Nephron progenitor cell (in vitro differentiated cells): ENCODE measurements around the gene AIM2.
"Not testable (repeated sequence)": the region's sequence is repeated elsewhere in the genome, so short reads cannot be mapped to it uniquely, and the experiment has no call there.

ENCODE experiments used
- DNase-seq: peaks from one replicate; pipeline ENCODE4 v3.0.0; 2021
- H3K27ac Mint-ChIP-seq: 2 replicates; pipeline ENCODE4 v1.8.0; 2021; ENCODE audit warnings: mild to moderate bottlenecking, moderate library complexity, mixed read lengths
- H3K27me3 Mint-ChIP-seq: 2 replicates; pipeline ENCODE4 v1.8.0; 2021; ENCODE audit warnings: mild to moderate bottlenecking, low read depth, mixed read lengths; ENCODE audit not compliant: poor library complexity
- H3K36me3 Mint-ChIP-seq: 2 replicates; pipeline ENCODE4 v1.8.0; 2021; ENCODE audit warnings: low read depth, mixed read lengths
- H3K4me1 Mint-ChIP-seq: 2 replicates; pipeline ENCODE4 v1.8.0; 2021; ENCODE audit warnings: mixed read lengths
- H3K4me3 Mint-ChIP-seq: 2 replicates; pipeline ENCODE4 v1.8.0; 2021; ENCODE audit warnings: mild to moderate bottlenecking, moderate library complexity, mixed read lengths
- H3K9me3 Mint-ChIP-seq: 2 replicates; pipeline ENCODE4 v1.8.0; 2021; ENCODE audit warnings: mild to moderate bottlenecking, moderate library complexity, mixed read lengths
- TF ChIP-seq, protein P1 (sequence below): fragments of 200-600 bp; sonication (generic); IDR thresholded peaks from 2 replicates; pipeline ENCODE4 v1.5.0; 2021; ENCODE audit warnings: antibody characterized with exemption

The AIM2 gene

DNA sequence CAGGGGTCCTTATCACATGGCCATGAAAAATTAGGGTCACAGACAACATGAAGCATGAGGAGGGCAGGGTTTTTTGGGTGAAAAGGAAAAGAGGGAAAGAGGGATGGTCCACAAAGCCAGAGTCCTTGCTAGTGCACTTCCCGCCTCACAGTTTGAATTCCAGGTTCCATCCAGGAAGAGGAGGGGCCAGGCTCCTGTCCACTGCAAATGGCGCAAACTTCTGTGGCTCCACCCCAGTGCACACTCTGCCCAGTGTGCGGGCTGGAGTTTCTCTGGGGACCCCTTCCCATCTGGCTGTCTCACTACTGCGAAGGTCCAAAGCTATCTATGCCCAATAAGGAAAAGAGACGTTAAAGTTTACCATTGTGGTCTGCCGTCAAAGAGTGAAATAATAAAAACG is 17.8 kb downstream of the AIM2 start:
- TF ChIP-seq, protein P1, sequence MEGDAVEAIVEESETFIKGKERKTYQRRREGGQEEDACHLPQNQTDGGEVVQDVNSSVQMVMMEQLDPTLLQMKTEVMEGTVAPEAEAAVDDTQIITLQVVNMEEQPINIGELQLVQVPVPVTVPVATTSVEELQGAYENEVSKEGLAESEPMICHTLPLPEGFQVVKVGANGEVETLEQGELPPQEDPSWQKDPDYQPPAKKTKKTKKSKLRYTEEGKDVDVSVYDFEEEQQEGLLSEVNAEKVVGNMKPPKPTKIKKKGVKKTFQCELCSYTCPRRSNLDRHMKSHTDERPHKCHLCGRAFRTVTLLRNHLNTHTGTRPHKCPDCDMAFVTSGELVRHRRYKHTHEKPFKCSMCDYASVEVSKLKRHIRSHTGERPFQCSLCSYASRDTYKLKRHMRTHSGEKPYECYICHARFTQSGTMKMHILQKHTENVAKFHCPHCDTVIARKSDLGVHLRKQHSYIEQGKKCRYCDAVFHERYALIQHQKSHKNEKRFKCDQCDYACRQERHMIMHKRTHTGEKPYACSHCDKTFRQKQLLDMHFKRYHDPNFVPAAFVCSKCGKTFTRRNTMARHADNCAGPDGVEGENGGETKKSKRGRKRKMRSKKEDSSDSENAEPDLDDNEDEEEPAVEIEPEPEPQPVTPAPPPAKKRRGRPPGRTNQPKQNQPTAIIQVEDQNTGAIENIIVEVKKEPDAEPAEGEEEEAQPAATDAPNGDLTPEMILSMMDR: no peak
- H3K9me3 Mint-ChIP-seq: peaks cover 6% of the 10 kb centered on the region
- H3K4me3 Mint-ChIP-seq: no peak overlapping the region
- H3K4me1 Mint-ChIP-seq: peaks cover 15% of the 10 kb centered on the region
- no peak overlapping the region for H3K27ac Mint-ChIP-seq
- H3K27me3 Mint-ChIP-seq: no peaks in the 10 kb centered on the region
- peaks cover 56% of the 10 kb centered on the region for H3K36me3 Mint-ChIP-seq
- no peak for DNase-seq

DNA sequence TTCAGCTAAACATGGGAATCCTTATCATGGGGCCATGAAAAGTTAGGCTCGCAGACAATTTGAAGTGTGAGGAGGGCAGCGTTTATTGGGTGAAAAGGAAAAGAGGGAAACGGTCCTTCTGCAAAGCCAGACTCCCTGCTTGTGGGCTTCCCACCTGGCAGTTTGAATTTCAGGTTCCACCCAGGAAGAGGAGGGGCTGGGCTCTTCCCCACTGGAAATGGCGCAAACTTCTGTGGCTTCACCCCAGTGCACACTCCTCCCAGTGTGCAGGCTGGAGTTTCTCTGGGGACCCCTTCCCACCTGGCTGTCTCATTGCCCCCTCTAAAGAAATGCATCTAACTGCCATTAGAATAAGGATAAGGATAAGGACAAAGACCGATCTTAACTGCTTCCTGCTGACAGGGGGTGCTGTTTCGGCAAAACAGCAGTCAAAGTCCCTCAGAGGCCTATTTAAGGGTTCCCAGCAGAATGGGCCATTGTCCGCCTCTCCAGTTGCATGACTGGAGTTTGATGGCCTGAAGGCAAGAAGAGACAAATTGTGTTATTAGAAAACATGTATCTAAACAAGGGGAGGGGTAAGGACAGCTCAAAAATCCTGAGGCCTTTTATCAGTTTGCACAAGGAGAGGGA is 20.4 kb downstream of the AIM2 start:
- DNase-seq: no peak
- Mint-ChIP-seq H3K4me3 (no peak overlapping the region), H3K4me1 (peaks cover 15% of the 10 kb centered on the region), H3K36me3 (peaks cover 69% of the 10 kb centered on the region), H3K27ac (no peak overlapping the region), H3K27me3 (no peaks in the 10 kb centered on the region), H3K9me3 (no peaks in the 10 kb centered on the region)
- TF ChIP-seq, protein P1: no peak

DNA sequence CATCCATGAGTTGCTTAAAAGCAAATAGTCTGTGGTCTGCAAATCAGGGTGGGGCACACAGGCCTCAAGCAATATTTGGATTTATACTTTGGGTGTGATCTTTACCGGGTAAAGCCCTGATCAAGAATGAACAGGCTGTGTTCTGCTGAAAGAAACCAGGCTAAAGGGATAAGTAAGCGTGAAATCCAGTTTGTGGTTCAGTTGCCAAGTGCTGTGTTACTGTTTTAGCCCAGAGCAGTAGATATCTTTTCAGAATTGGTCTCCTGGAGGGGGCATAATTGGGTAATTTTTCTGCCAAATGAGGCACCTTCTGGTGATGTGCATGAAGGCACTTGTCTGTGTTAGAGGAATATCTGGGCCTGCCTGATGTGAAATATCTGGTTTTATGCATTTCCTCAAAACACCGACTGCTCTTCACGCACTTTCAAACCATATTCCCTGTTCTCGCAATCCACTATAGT is 21.4 kb downstream of the AIM2 start:
- Mint-ChIP-seq H3K4me1 (peaks cover 15% of the 10 kb centered on the region), H3K9me3 (peaks cover 4% of the 10 kb centered on the region), H3K27me3 (no peaks in the 10 kb centered on the region), H3K36me3 (peaks cover 75% of the 10 kb centered on the region), H3K4me3 (no peak overlapping the region), H3K27ac (peak overlapping the region; percentile 66)
- no peak for DNase-seq
- TF ChIP-seq, protein P1: no peak

DNA sequence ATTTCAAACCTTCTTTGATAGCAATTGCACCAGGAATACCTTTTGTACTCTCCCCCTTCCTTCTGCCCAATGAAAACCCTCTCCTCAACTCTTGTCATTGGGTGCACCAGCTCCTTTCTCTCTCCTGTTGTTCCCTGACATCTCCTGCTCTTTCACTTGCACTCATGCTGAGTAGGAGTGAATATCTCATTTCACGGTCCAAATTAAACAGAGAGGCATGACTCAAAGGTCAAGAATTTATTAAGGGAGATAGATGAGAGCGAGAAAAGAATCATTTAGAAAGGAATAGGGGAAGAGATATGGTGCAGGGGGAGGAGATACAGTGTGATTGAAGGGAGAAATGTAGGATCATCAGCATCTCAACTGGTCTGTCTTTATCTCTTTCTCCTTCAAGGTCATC is 22.1 kb downstream of the AIM2 start:
- H3K9me3 Mint-ChIP-seq: peaks cover 4% of the 10 kb centered on the region
- H3K27ac Mint-ChIP-seq: no peak overlapping the region
- TF ChIP-seq, protein P1: no peak
- H3K4me3 Mint-ChIP-seq: no peak overlapping the region
- H3K4me1 Mint-ChIP-seq: peaks cover 15% of the 10 kb centered on the region
- no peaks in the 10 kb centered on the region for H3K27me3 Mint-ChIP-seq
- DNase-seq: no peak
- H3K36me3 Mint-ChIP-seq: peaks cover 83% of the 10 kb centered on the region

DNA sequence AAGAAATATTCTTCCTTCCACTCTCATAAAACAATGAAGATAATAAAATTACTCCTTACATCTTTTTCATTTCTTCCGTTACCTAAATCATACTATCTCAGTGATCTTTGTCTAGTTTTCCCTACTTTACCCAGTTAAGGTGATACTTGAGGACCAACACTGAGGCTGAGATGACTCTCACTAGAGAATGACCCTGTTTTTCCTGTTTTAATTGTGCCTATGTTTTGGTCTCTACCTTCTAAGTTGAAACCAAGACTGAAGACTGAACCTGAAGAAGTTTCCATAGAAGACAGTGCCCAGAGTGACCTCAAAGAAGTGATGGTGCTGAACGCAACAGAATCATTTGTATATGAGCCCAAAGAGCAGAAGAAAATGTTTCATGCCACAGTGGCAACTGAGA is 25.1 kb downstream of the AIM2 start:
- DNase-seq: no peak
- H3K27me3 Mint-ChIP-seq: no peaks in the 10 kb centered on the region
- H3K9me3 Mint-ChIP-seq: peaks cover 4% of the 10 kb centered on the region
- no peak overlapping the region for H3K4me3 Mint-ChIP-seq
- H3K27ac Mint-ChIP-seq: no peak overlapping the region
- TF ChIP-seq, protein P1: no peak
- H3K4me1 Mint-ChIP-seq: peaks cover 15% of the 10 kb centered on the region
- peaks cover 93% of the 10 kb centered on the region for H3K36me3 Mint-ChIP-seq

DNA sequence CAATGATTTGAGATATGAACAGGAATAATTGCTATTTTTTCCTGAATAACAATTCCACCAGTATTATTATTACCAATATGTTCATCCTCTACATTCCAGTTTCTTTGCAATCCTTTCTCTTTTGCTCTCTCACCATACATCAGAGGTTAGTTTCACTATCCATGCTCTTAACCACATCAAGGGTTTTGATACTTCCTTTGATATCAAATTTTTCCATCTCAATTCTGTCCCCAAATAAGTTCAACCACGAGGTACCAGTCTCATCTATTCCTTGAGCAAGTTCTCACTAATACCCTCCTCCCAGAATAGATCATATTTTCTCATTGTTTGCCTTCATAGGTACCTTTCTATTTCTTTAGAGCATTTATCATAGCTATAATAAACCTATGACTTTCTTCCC is 30.1 kb downstream of the AIM2 start:
- peaks cover 84% of the 10 kb centered on the region for H3K36me3 Mint-ChIP-seq
- DNase-seq, H3K4me3 Mint-ChIP-seq, H3K9me3 Mint-ChIP-seq, H3K27ac Mint-ChIP-seq, H3K4me1 Mint-ChIP-seq, H3K27me3 Mint-ChIP-seq: not testable (repeated sequence)
